Measurements from ENCODE around the gene CD44.

CD44 gene

GRCh38 chr11:35248558-35249323 is 109.8 kb downstream of the CD44 start:
- Histone ChIP-seq H3K9ac (ENCODE audit: low read length) (no peak overlapping the region), H3K79me2 (ENCODE audit: low read length) (no peaks in the 10 kb centered on the region), H3K9me3 (ENCODE audit: insufficient read depth, low read length) (no peaks in the 10 kb centered on the region; the same call in 1 of the 2 replicates), H3K36me3 (replicated peaks; ENCODE audit: low read depth, low read length) (no peaks in the 10 kb centered on the region), H2AFZ (ENCODE audit: low read depth, low read length) (no peak overlapping the region), H3K27ac (ENCODE audit: low read length) (no peak overlapping the region), H3K4me3 (ENCODE audit: low read length) (no peak overlapping the region), H3K27me3 (ENCODE audit: low read depth, low read length) (no peaks in the 10 kb centered on the region; the same call in 1 of the 2 replicates), H4K20me1 (ENCODE audit: insufficient read depth, low read length) (no peaks in the 10 kb centered on the region), H3K4me2 (ENCODE audit: low read length) (no peak overlapping the region), H3K4me1 (ENCODE audit: low read length) (no peaks in the 10 kb centered on the region)
- TF ChIP-seq EZH2phosphoT487 (IDR thresholded peaks at IDR 0.05; ENCODE audit: low read depth): no peak
- TF ChIP-seq CTCF (IDR thresholded peaks at IDR 0.05; ENCODE audit: low read depth, low read length): no peak

DNA sequence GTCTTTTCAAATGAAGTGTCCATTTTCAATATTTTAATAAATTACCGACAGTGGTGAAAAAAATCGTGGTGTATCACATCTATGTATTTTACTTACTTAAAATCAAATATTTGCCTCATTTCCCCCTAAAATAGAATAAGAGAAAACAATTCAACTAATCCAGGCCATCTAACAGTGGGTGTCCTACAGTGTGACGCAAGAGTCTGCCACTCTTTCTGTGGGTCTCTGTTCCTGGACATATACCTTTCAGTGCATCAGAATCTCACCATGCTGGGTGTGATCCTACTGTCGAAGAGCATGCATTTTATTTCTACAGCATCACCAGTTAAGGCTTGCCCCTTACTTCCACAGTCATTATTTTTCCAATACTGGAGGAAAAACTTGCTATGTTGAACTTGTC is 111.2 kb downstream of the CD44 start:
- Histone ChIP-seq H3K79me2 (ENCODE audit: low read length) (no peaks in the 10 kb centered on the region), H3K9me3 (ENCODE audit: insufficient read depth, low read length) (no peaks in the 10 kb centered on the region; the same call in 1 of the 2 replicates), H3K27ac (ENCODE audit: low read length) (no peak overlapping the region), H3K4me2 (ENCODE audit: low read length) (no peak overlapping the region), H3K9ac (ENCODE audit: low read length) (no peak overlapping the region), H2AFZ (ENCODE audit: low read depth, low read length) (no peak overlapping the region), H3K4me3 (ENCODE audit: low read length) (no peak overlapping the region), H4K20me1 (ENCODE audit: insufficient read depth, low read length) (no peaks in the 10 kb centered on the region), H3K36me3 (replicated peaks; ENCODE audit: low read depth, low read length) (no peaks in the 10 kb centered on the region), H3K27me3 (ENCODE audit: low read depth, low read length) (no peaks in the 10 kb centered on the region; the same call in 1 of the 2 replicates), H3K4me1 (ENCODE audit: low read length) (no peaks in the 10 kb centered on the region)
- TF ChIP-seq CTCF (IDR thresholded peaks at IDR 0.05; ENCODE audit: low read depth, low read length) (no peak), EZH2phosphoT487 (IDR thresholded peaks at IDR 0.05; ENCODE audit: low read depth) (no peak)

GRCh38 chr11:35250621-35251020 is 111.7 kb downstream of the CD44 start:
- Histone ChIP-seq H3K4me1 (ENCODE audit: low read length) (no peaks in the 10 kb centered on the region), H3K27me3 (ENCODE audit: low read depth, low read length) (no peaks in the 10 kb centered on the region; the same call in 1 of the 2 replicates), H3K9me3 (ENCODE audit: insufficient read depth, low read length) (no peaks in the 10 kb centered on the region; the same call in 1 of the 2 replicates), H4K20me1 (ENCODE audit: insufficient read depth, low read length) (no peaks in the 10 kb centered on the region), H3K36me3 (replicated peaks; ENCODE audit: low read depth, low read length) (no peaks in the 10 kb centered on the region), H3K27ac (ENCODE audit: low read length) (no peak overlapping the region), H3K4me3 (ENCODE audit: low read length) (no peak overlapping the region), H3K79me2 (ENCODE audit: low read length) (no peaks in the 10 kb centered on the region), H3K4me2 (ENCODE audit: low read length) (no peak overlapping the region), H3K9ac (ENCODE audit: low read length) (no peak overlapping the region), H2AFZ (ENCODE audit: low read depth, low read length) (no peak overlapping the region)
- TF ChIP-seq EZH2phosphoT487 (IDR thresholded peaks at IDR 0.05; ENCODE audit: low read depth) (no peak), CTCF (IDR thresholded peaks at IDR 0.05; ENCODE audit: low read depth, low read length) (no peak)

DNA sequence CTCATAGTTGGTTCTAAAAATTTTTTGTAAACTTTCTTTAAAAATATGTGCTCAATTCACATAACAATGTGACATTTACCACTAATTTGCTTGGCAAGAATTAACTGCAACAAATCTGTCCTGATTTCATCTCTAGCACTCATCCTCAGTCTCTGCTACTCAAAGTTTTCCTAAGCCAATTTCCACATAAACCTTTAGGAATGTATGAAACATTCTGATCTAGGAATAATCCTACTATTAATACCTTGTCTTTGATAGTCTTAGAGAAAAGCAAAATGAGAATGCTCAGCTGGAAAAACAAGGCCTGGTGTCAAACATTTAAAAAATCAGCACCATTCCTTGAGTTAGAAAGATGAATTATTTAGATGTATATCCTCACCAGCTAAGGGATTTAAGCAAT is 114.3 kb downstream of the CD44 start:
- H4K20me1 ChIP-seq (ENCODE audit: insufficient read depth, low read length): no peaks in the 10 kb centered on the region
- no peak overlapping the region for H3K9ac ChIP-seq (ENCODE audit: low read length)
- no peaks in the 10 kb centered on the region; the same call in 1 of the 2 replicates for H3K9me3 ChIP-seq (ENCODE audit: insufficient read depth, low read length)
- no peaks in the 10 kb centered on the region for H3K79me2 ChIP-seq (ENCODE audit: low read length)
- H3K4me2 ChIP-seq (ENCODE audit: low read length): no peak overlapping the region
- peaks cover 14% of the 10 kb centered on the region for H3K4me1 ChIP-seq (ENCODE audit: low read length)
- TF ChIP-seq CTCF (IDR thresholded peaks at IDR 0.05; ENCODE audit: low read depth, low read length) (no peak), EZH2phosphoT487 (IDR thresholded peaks at IDR 0.05; ENCODE audit: low read depth) (no peak)
- H3K27me3 ChIP-seq (ENCODE audit: low read depth, low read length): peaks cover 9% of the 10 kb centered on the region
- H3K4me3 ChIP-seq (ENCODE audit: low read length): no peak overlapping the region
- H2AFZ ChIP-seq (ENCODE audit: low read depth, low read length): no peak overlapping the region
- H3K36me3 ChIP-seq (replicated peaks; ENCODE audit: low read depth, low read length): no peaks in the 10 kb centered on the region
- no peak overlapping the region for H3K27ac ChIP-seq (ENCODE audit: low read length)
